GM21619 (cell line): ENCODE measurements around the gene FIBCD1.

Experiments used
- ATAC-seq: cut with Tn5 transposase; IDR thresholded peaks from one replicate; pipeline ENCODE4 v1.9.1; 2021; ENCODE audit not compliant: unreplicated experiment

FIBCD1 gene

DNA sequence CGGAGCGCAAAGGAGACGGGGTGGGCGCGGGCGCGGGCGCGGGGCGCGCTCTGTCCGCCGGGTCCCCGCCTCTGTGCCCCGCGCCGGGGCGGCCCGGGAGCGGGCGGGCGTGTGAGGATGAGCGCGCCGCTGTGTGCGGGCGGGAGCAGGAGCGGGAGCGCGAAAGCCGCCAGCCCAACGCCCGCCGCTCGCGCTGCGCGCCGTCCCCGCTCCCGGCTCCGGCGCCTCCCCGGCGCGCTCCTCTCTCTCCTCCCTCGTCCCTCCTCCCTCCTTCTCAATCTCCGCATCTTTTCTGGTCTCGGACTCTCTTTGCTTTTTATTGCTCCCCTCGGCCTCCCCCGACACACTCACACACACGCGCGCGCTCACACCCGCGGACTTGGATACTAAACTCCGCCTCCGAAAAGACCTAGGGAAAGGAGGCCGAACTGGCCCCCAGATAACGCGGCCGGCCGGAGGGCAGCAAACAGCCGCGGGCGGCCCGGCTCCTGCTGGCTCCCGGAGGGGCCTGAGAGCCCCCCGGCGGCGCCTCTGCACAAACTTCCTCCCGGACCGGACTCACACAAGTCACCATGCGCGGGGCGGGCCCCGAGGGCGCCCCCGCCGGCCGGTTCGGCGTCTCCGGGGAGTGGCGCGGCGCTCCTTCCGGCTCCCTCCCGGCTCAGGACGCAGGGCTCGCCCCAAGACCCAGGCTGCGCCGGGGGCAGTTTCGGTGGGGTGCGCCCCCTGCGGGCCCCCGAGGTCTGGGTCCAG lies at the start of gene FIBCD1:
FIBCD1 (minus strand) TSS at position 596 of the 753 bp plus-strand sequence. CDS start 640 bp downstream, outside the sequence.
- no peak for ATAC-seq

- no peak for ATAC-seq
Measured at GRCh38 chr9:130988400-130988747, 49.3 kb upstream of the FIBCD1 start.

DNA sequence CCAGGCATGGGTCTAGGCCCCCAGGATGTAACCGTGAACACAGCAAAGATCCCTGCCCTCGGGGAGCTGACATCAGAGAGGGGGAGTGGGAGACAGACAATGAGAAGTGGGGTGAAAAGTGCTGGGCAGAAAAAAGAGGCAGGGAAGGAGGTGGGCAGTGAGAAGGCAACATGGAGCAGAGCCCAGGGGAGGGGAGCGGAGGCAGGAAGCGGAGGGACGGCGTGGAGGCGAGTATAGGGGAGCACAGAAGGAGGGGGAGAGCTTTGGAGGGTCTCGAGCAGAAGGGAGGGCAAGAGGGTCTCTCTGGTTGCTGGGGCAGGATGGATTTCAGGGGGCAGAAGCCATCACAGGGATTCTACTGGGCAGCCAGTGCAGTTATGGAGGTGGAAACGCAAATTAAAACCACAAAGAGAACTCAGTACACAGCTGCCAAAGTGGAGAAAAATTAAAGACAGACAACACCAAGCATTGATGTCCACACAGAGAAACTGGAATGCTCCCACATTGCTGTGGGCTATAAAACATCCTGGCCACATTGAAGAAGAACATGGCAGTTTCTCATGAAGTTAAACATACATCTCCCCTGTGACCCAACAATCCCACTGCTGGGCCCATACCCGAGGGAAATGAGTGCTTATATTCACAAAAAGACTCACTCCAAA lies 48.8 kb upstream of the FIBCD1 start:
- ATAC-seq = no peak

DNA sequence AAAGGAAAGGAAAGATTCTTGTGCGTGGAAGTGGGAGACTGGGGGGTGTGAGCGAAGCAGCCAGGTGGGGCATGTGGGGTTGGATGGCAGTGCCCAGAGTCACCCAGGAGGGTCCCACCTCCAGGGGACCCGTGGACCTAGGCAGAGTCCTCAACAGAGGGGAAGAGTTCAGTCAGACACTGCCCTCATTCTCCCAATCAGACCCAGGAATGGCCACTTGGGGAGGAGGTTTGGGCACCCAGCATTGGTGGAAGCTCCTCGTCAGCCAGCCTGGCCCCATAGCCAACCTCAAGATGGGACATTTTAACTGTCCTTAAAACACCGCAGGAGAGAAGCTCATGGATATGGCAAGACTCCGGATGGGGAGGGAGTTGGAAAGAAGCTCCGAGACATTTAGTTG lies 48.0 kb upstream of the FIBCD1 start:
- no peak for ATAC-seq

- no peak for ATAC-seq
Measured at GRCh38 chr9:130986356-130986965, 47.4 kb upstream of the FIBCD1 start.

- no peak for ATAC-seq
Measured at GRCh38 chr9:130985606-130986162, 46.6 kb upstream of the FIBCD1 start.

GRCh38 chr9:130985029-130985428 lies 46.0 kb upstream of the FIBCD1 start:
- no peak for ATAC-seq

DNA sequence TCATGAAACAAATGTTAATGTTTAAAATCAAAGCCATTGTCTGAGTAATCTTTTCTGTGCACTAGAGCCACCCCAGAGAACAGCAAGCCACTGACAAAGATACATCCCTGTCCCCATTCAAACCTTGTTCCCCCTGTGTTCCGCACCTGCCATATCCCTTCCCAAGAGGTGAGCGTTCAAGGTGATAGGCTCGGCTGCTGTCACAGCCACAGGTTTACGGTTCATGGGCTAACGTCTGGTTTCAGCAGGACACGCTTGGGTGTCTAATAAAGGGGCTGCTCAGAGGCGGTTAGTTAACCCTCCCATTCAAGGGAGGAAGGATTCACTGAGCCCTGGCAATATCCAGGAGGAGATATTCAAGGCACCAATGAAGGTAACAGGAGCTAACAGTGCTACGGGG lies 45.5 kb upstream of the FIBCD1 start:
- ATAC-seq = no peak

GRCh38 chr9:130983970-130984369 lies 44.9 kb upstream of the FIBCD1 start:
- no peak for ATAC-seq

GRCh38 chr9:130983359-130983670 lies 44.3 kb upstream of the FIBCD1 start:
- no peak for ATAC-seq

DNA sequence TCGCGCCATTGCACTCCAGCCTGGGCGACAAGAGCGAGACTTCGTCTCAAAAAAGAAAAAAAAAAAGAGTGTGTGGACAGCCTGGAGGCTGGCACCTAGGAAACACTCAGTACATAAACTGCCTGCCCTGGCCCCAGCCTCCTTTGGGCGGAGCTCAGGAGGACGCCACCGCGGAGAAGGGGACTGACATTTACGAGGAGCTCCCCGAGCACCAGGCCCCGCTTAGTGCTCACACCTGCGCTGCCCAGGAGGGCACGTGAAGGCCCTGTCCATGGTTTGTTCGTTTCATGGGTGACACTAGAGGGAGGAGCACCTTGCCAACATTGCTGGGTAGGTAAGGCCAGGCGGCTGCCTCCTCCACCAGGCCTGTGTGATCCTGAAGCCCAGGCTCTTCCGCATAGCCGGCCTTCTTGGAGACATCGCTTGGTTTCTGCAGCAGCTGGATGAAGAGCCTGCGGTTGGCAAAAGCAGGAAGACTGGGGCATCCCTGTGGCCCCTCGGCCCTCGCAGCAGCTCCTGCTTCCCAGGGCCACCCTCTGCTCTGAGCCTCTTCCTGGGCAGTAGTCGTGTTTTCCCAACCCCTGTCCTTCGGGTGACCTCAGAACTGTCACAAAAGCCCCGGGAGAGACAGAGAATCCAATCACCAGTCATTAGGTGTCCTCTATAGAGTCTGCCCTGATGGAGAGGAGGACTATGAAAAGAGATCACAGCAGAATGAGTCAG lies 43.8 kb upstream of the FIBCD1 start:
- ATAC-seq = no peak

GRCh38 chr9:130981756-130982137 lies 42.7 kb upstream of the FIBCD1 start:
- no peak for ATAC-seq

DNA sequence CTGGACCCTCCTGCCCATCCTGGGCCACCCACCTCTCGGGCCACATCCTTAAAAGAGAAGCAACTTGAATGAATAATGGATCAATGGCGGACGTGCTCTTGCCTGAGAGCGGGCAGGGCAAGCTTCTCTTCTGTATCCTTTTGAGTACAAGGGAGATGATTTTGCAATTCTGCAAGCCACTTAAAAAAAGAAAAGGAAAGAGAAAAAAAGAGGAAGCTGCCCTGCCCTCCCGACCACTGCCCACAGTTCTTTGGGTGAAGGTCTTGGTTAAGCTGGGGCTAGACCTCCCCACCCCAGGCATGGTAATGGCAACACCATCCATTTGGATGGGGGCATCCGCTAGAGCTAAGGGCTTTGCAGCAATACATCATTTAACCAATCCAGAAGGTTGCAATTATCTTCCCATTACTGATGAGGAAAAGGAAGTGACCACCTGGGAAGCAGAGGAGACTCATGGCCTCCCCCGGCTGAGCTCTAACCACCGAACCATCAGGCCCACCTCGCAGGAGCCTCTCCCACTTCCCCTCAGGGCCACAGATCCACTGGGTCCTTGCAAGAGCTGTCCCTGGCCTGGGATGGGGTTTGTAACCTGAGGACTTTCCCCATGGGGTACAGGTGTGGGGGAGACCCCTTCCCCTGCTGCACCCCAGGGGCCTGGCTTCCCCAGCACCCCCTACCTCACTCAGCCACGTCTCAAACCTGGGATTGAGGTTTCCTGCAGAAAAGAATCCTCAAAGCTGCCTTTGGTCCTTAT lies 42.1 kb upstream of the FIBCD1 start:
- no peak for ATAC-seq

- no peak for ATAC-seq
Measured at GRCh38 chr9:130980526-130980925, 41.5 kb upstream of the FIBCD1 start.

- no peak for ATAC-seq
Measured at GRCh38 chr9:130979591-130980385, 40.7 kb upstream of the FIBCD1 start.

DNA sequence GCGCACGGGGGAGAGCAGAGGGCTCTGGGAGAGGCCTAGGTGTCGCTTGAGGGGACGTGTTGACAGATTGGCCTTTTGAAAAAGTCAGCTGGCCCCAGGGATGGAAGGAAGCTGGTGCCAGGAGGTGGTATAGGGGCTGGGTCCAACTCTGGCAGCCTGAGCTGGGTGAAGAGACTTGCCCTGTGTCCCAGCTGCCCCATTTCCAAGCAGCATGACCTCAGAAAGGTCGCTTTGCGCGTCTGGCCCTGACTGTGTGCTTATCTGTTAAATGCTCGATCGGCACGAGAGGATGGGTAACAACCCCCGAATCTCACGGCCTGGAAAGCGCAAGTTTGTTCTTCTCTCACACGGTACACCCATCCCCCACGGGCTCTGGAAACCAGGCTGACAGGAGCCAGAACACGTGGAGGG lies 38.8 kb upstream of the FIBCD1 start:
- no peak for ATAC-seq

GRCh38 chr9:130975932-130976841 lies 37.1 kb upstream of the FIBCD1 start:
- no peak for ATAC-seq

DNA sequence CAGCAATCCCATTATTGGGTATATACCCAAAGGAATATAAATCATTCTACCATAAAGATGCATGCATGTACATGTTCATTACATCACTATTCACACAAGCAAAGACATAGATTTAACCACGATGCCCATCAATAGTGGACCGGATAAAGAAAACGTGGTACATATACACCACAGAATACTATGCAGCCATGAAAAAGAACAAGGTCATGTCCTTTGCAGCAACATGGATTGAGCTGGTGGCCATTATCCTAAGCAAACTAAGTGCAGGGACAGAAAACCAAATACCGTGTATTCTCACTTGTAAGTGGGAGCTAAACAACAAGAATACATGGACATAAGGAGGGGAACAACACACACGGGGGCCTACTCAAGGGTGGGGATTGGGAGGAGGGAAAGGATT lies 36.1 kb upstream of the FIBCD1 start:
- no peak for ATAC-seq

- no peak for ATAC-seq
Measured at GRCh38 chr9:130974697-130975096, 35.6 kb upstream of the FIBCD1 start.
